Measurements from ENCODE around the gene SPRR5.

Gene SPRR5, protein sequence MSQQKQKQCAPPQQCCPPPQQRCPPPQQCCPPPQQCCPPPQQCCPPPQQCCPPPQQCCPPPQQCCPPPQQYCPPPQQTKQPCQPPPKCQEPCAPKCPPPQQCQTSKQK

DNA sequence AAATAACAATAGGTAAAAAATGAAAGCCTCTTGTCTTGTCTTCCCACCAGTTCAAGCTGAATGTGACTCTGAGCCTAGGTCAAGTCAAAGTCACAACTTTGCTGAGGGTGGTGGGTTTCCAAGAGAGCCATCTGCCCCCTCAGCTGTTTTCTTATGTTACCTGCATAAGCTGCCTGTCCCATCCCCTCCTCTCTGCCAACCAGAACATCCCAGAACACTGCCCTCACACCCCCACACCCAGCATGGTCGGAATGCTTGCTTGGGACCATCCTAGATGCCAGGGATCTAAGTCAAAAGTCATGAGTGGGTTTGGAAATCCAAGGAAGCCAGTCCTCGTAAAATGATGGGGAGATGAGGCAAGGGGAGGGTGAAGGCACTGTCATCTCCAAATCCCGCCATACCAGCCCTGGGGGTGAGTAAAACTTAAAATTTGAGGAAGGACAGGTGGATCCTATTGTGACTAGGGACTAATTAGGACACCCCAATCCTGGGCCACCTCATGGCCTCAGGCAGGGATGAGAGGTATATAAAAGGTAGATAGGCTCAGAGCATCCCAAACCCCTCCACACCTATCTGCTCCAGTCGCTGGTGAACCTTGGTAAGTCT, at the start of gene SPRR5:
SPRR5 (plus strand) TSS at position 556 of the 606 bp plus-strand sequence. CDS start 1,349 bp downstream, outside the sequence.
- DNase-seq = no peak

DNA sequence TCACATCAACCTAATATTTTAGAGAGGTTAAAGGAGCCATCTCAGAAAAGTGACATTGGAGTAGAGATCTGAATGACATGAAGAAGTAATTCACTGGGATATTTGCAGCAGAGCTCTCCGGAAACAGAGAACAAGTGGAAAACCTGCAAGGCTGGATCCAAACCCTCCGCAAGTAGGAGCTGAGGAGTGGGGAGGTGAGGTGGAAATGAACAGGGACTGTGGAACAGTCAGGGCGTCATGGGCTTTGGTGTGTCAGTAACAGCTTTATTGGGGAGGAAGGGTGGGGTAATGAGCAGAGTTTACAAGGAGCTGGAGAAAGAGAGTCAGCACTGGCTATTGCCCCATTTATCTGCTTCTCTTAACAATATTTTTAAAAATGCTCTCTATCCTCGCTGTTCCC, 48.0 kb upstream of the SPRR5 start:
- no peak for DNase-seq

DNA sequence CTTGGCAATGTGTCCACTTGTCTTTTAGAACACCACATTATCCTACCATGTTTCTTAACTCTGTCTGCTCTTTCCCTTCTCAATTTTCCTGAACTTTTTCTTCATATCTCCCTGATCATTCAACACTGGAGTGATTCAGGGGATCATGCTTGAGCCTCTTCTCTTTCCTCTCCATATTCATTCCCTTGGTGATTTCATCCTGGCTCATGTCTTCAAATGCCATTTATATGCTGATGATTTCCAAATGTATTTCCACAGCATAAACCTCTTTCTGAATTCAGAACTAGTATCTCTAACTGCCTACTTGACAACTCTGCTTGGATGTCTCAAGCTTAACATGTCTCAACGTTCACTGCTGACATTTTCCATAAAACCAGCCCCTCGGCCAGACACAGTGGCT, 47.1 kb upstream of the SPRR5 start:
- DNase-seq = no peak

DNA sequence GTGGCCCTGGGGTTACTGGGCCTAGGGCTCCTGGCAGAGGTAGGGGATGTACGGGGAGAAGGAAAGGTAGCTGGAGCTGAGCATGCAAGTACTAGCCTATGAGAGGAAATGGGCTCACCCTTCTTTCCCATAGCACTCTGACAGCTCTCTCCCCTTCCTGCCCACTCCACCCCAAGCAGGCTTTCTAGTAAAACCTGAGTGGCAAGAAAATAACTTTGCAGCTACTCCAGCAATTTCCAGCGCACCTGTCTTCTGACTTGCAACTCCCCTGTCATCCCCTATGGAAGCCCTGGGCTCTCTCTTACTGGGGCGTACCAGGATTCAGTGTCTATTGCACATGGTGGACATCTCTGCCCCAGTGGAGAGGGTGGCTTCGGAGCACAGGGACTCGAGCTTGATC, 45.4 kb upstream of the SPRR5 start:
- DNase-seq = no peak

DNA sequence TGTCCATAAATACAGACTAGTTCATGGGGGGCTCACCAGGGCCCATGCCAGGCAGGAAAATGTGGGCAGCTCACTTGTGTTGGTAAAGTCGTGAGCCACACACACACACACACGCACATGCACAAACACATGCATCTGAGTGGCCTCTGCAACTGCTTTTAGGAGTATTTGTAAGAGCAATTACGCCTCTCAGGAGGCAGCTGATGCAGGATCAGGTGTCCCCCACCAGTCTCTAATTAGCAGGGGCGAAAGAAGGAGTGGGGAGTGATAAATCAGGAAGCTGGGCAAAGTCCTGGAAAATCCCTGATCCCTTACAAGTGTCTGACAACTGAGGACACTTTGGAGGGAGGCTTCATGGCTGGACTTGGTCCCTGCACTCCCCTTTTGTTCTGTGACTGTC, 44.4 kb upstream of the SPRR5 start:
- no peak for DNase-seq

DNA sequence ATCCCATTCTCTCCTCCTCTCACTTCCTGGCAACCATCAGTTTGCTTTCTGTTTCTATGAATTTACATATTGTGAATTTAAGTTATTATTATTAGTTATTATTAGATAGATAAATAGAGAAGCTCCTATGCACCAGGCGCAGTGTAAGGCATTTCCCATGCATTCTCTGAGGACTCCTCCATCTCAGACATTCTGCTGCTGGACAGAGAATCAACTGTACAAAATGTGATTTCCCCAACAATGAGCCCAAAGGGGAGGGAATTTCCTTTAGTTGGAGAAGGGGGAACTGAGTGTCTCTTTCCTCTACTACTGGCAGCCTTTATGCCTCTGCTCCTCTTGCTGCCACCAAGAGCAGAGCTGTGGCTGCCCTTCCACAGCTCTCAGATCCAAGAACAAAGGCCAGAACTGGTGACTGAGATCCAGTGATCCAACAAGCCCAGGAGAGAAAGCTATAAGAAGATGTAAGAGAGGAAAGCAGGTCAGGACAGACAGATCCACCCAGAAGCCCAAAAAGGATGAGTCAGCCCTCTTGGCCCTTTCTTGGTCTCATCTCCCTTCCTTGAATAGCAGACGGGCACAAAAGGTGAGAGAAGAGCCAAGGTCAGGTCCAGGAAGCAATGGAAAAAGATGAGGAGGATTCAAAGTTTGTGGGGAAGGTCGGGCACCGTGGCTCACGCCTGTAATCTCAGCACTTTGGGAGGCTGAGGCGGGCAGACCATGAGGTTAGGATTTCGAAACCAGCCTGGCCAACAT, 42.1 kb upstream of the SPRR5 start:
- no peak for DNase-seq

DNA sequence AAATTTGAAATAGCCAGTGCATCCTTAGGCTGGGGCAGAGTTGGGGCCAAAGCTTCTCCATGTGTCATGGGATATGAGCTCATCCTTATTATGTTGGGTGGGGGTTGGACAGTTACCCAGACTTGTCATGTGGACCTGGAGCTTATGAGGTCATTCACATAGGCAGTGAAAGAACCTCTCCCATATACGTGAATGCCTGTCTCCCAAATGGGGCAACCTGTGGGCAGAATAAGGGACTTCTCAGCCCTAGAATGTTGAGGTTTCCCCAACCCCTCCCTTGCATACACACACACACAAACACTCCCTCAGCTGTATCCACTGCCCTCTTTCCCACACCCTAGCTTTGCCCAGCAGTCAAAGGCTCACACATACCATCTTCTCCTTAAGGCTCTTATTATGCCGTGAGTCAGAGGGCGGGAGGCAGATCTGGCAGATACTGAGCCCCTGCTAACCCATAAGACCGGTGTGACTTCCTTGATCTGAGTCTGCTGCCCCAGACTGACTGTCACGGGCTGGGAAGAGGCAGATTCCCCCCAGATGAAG, 40.9 kb upstream of the SPRR5 start:
- peak; percentile 4 for DNase-seq

DNA sequence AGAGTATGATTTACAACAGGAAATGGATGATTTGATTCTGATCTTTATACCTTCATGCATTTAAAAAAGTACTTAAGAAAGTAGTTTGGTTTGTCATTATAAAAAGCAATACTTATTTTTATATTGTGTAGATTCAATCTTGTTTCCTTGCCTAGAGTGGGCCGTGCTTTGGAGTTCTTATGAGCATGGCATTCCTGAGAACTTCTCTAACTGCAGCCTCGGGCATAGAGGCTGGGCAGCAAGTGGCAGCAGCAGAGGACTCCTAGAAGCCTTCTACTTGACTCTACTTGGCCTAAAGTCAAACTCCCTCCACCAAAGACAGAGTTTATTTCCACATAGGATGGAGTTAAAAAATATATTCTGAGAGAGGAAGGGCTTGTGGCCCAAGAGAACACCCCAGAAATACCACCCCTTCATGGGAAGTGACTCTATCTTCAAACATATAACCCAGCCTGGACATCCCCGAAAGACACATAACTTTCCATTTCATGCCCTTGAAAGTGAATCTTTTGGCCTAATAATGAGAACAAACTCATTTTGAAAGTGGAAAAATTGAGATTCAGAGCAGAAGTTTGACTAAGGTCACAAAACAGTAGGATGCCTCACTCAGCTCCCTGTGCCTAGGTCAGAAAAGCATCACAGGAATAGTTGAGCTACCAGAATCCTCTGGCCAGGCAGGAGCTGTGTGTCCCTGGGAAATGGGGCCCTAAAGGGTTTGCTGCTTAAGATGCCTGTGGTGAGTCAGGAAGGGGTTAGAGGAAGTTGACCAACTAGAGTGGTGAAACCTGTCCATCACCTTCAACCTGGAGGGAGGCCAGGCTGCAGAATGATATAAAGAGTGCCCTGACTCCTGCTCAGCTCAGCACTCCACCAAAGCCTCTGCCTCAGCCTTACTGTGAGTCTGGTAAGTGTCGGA, 39.1 kb upstream of the SPRR5 start, which contains the start of gene IVL:
IVL (plus strand) TSS at position 861 of the 916 bp plus-strand sequence. CDS start 1,252 bp downstream, outside the sequence.
- no peak for DNase-seq

DNA sequence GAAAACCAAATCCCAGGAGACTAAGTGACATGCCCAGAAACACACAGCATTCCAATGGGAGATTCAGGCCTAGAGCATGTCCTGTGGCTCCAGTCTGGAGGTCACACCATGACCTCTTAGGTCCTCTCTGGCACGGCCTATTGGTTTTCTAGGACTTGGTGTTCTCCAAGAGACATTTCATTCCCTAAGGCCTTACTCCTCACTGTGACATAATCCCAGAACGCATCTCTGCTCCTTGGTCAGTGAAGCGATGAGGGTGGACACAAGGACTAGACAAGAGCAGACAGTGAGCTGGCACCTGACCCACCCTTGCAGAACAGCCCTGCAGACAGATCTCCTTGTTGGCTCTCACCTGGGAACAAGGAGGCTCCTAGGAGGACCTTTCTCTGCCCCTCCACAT, 37.8 kb upstream of the SPRR5 start:
- no peak for DNase-seq

DNA sequence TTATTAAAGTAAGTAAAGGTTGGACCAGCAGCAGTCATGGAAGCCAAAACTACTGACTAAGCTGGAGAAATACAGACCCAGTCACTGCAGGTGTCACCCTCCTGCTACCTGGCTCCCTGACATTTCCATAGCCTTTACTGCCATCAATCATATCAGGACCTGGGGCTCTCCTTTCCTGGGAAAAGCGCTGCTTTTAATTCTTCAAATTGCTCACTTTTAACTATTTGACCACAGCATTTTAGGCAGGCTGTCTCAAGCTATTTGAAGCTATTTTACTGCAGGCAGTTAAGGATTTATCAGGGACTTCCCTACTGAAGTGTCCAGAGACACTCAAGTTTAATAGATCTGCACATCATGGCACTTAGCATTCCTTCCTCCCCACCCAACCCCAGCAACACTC, 34.5 kb upstream of the SPRR5 start:
- no peak for DNase-seq

DNA sequence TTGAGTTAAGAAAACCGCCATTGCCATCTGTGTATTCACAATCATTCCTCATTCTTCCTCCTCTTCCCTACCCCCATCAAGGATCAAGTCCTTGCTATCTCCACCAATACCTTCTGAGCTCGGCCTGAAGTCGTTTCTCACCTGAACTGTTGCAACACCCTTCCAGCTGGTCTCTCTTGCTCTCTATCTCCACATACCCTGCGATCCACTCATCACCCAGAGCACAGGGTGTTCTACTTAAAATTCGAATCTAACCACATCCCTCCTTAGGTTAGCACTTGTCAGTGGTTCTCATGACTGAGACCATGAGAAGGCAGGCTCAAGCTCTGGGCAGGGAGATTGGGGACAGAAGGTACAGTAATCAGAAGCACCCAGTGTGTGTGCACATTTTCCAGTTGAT, 34.1 kb upstream of the SPRR5 start:
- DNase-seq = no peak

DNA sequence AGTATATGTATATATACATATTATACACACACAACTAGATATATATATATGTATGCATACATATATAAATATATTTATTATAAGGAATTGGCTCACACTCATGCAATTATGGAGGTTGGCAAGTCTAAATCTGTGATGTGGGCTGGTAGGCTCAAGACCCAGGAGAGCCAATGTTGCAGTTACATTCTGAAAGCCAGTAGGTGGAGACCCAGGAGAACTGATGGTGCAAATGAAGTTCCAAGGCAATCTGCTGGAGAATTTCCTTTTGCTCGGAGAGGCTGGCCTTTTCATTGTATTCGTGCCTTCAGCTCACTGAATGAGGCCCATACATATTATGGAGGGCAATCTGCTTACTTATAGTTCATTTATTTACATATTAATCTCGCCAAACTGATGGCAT, 29.2 kb upstream of the SPRR5 start:
- DNase-seq = no peak

DNA sequence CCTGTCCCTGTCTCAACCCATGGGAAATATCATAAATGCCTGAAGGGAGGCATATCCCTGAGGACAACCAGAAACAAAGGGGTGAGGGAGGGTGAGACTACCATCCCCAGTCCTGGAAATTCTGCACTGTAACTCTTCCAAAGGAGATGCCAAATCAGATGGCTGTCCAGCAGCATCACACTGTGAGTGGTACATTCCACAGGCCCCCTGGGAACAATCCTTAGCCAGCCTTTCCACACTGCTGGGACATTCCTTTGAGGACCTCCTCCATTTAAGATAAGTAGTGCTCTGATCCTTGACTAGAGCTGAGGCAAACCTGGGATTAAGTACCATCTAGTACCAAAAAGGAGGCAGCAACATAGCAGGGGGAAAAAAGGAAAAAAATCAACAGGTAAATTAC, 27.9 kb upstream of the SPRR5 start:
- no peak for DNase-seq

DNA sequence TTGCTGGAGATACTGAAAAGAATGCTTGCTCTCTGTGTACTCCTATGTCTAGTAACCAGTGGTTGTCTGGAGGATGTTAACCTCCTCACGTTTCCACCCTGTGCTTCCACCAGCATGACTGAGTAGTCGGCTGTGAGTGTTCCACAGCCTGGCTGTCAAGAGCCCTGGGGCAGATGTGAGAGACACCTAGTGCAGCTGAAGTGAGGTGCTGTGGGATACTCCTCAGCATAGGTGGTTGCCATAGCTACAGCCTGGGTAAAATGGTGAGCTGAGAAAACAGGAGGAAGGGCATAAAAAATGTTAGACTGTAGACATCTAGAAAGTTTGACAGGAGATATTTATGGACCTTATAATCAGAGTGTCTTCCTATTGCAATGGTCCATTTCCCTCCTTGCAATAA, 22.8 kb upstream of the SPRR5 start:
- no peak for DNase-seq

DNA sequence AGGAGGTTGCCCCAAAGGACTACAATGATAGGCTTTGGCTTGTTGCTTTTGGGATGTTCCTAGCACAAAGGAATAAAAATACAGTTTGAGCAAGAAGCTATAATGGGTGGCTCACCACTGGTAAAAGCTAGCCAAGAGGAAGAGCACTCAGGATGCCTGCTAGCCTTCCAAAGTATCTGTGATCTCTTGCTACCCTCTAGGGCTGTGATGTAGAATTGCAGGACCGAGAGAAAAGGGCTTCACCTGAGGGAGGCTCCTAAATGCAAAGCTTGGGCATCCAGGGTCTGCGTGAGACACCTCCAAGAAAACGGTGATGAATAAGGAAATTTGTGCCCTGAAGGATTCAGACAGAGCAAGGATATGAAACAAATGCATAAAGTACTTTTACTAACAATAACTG, 20.9 kb upstream of the SPRR5 start:
- peak; percentile 2 for DNase-seq

DNA sequence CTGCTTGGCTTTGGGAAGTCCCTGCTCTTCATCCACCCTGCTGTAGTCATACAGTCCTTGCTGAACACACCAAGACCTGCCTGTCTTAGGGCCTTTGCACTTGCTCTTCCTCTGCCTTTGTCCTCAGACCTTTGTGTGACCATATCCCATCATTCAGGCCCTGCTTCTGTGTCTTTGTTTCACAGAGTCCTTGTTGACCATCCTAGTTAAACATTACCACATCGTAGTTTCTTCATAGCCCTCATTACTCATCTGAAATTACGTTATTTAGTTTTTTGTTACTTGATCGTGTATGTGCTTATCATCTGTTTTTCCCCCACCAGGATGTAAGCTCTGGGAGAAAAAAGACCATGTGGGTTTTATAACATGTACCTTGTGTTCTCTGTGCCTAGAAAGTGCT, 18.3 kb upstream of the SPRR5 start:
- no peak for DNase-seq

DNA sequence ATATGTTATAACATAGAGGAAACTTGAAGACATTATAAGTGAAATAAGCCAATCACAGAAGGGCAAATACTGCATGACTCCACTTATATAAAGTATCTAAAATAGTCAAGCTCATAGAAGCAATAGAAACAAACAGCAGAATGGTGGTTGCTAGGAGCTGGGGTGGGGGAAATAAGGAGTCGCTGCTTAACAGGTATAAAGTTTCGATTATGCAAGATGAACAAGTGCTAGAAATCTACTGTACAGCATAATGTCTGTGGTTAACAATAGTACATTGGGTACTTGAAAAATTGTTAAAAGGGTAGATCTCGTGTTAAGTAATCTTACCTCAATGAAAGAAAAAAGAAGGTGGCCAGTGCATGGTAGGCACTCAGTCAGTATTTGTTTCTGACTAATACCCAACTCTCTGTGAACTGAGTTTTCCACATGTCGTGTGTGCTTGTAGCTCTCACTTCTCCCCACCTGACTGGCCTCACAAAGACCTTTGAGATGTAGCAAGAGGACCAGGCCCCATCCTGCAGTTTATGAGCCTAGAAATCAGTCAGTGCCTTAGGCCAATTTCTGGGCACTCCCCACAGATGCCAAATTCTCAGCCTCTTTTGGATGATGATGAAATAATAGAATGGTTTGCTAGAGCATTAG, 14.7 kb upstream of the SPRR5 start:
- DNase-seq = no peak

DNA sequence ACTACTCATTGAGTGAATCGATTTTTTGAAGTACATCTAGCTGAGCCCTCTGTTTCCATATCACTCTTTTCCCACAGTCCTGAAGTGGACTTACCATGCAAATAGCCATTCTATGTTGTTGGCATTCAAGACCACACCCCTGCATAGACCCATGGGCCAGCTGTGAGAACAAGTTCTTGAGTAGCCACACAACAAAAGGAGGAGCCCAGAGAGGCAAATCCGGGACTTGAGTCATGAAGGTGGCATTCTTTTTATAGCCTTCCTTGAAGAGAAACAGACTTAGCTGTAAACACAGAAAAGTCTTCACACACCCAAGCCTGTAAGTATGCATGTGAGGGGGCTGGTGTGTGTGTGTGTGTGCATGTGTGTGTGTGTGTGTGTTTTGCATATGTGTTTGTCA, 13.8 kb upstream of the SPRR5 start:
- DNase-seq = no peak

DNA sequence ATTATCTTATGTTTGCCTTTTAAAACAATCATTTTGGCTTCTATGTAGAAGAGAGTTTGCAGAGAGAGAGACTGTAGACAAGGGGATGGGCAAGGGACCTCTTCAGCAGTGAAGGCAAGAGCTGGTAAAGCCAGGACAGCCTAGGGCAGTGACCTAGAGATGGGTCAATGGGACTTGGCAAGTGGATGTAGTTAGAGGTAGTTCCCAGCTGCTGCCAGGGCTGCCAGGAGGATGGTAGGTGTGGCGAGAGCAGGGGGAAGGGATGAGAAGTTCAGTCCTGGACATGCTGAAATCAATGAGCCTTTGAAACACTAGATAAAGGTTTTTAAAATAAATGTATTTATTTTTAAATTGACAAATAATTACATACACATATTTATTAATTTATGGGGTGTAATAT, 6.4 kb upstream of the SPRR5 start:
- no peak for DNase-seq

DNA sequence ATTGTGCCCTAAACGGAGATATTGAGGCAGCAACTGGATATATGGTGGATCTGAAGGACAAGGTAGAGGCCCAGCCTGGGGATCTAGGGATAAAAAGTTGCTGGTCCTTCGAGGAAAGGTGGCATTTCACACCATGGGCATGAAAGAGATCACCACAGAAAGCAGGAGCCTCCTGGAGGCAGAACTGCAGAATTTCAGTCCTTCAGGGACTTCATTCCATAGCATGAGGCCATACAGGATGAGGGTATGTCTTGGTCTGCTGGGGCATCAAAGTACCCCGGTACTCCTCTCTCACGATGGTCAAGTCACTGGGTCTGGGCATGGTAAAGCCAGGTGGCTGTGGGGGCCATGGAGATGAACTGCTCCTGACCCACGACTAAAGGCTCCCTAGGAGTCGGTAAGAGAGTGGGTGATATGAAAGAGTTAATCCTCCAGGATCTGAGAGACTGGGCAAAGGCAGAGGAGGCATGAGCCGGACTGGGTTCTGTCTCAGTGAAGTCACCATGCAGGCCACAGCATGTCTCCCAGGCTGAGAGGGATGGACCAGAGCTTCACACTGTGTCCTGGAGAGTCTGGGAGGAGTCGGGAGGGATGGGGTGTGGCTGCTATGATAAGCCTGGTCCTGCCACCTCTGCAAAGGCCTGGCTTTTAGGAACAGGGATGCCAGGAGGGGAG, 5.8 kb upstream of the SPRR5 start:
- DNase-seq = no peak

DNA sequence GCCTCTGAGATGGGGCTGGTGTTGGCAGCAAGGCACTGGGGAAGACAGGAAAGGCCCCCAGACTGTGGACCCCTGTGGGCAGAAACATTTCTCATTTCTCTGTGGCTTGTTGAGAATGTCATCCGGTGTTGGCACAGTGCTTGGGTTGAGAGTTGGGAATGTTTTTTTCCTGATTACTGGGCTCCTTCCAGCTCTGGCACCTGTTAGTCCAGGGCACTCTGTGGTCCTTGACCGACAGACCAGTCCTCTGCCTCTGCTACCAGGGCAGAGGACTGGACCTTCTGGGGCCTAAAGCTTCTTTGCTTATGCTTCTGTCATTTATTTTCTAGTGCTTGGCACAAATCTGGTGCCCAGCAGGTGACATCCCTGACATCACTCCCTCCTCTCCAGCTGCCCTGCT, 4.8 kb upstream of the SPRR5 start:
- no peak for DNase-seq

DNA sequence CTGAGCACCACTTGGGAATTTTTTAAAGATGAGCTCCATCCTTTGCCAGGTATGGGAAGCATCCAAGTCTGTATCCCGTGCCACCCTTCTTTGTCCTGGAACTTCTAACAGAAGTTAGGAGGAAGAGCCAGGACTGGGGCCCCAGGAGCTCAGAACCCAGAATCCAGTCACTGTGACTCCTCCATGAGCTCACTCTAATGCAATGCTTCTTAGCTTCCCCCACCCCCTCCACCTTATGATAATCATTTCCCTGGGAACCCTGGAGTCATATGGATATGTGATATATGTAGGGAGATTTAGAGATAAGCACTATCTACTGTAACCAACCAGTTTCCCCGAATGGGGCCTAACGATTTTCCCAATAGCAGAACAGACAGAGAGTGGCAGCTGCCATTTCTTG, 758 bp upstream of the SPRR5 start:
- DNase-seq = no peak

Measured in inflammatory macrophage treated with lipopolysaccharide for 4 hours (primary cell).